ENCODE data around the gene OR4A16. TPM values are rescaled to one million over a fixed set of nuclear protein-coding genes. Genes with fewer than 3 reads are reported as not detected.

The OR4A16 gene
- total RNA-seq, 3 donors from 2014 or later (not counting 1 experiment from before 2014, with no cell fraction given) = not detected

DNA sequence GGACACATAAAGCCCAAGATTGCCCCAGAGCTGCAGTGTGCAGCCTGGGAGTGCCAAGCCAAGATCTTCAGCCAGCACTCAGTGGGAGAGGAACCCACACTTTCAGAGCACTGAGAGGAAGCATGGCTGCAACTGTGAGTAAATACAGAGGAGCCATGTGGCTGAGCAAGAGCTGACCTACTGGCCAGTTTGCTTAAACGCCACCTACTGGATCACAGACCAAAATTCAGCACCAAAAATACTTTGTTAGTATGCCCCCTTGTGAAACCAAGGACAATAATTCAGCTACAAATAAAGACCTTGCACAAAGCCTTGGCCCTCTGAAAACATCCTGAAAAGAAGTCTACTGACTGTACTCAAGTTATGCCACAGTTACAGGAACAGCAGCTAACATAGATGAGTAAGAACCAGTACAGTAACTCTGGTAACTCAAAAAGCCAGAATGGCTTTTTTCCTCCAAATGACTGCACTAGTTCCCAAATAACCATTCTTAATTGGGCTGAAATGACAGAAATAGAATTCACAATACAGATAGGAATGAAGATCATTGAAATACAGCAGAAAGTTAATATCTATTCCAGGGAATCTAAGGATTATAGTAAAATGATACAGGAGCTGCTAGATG is 14.7 kb downstream of the OR4A16 start:
- Mint-ChIP-seq H3K9me3 (peaks cover 25 to 30% of the 10 kb centered on the region in 2 donors), H3K36me3 (peaks cover 29% of the 10 kb centered on the region), H3K27ac (no peak overlapping the region), H3K4me1 (no peaks in the 10 kb centered on the region), H3K27me3 (ENCODE audit: low read depth in 2 of 2) (no peaks in the 10 kb centered on the region), H3K4me3 (no peak overlapping the region)
- intact Hi-C loops (cut with micrococcal nuclease) = no loop called here
- TF ChIP-seq, protein P1, sequence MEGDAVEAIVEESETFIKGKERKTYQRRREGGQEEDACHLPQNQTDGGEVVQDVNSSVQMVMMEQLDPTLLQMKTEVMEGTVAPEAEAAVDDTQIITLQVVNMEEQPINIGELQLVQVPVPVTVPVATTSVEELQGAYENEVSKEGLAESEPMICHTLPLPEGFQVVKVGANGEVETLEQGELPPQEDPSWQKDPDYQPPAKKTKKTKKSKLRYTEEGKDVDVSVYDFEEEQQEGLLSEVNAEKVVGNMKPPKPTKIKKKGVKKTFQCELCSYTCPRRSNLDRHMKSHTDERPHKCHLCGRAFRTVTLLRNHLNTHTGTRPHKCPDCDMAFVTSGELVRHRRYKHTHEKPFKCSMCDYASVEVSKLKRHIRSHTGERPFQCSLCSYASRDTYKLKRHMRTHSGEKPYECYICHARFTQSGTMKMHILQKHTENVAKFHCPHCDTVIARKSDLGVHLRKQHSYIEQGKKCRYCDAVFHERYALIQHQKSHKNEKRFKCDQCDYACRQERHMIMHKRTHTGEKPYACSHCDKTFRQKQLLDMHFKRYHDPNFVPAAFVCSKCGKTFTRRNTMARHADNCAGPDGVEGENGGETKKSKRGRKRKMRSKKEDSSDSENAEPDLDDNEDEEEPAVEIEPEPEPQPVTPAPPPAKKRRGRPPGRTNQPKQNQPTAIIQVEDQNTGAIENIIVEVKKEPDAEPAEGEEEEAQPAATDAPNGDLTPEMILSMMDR (IDR thresholded peaks at IDR 0.05) = no peak
- Histone ChIP-seq H3K4me1 (ENCODE audit: control insufficient read depth, insufficient read depth, low read length) (no peaks in the 10 kb centered on the region), H3K4me3 (ENCODE audit: low read length) (no peak overlapping the region), H3K27ac (ENCODE audit: low read length) (no peak overlapping the region), H3K36me3 (ENCODE audit: control insufficient read depth, insufficient read depth, low read length) (no peaks in the 10 kb centered on the region), H3K9me3 (ENCODE audit: control insufficient read depth, insufficient read depth, low read length) (peaks cover 20% of the 10 kb centered on the region), H3K27me3 (ENCODE audit: control insufficient read depth, insufficient read depth, low read length) (no peaks in the 10 kb centered on the region)
- ATAC-seq = no peak
- WGBS (ENCODE audit: insufficient coverage) = 10% methylated on average over 1 of the region's 1 CpG
- no peak for DNase-seq

DNA sequence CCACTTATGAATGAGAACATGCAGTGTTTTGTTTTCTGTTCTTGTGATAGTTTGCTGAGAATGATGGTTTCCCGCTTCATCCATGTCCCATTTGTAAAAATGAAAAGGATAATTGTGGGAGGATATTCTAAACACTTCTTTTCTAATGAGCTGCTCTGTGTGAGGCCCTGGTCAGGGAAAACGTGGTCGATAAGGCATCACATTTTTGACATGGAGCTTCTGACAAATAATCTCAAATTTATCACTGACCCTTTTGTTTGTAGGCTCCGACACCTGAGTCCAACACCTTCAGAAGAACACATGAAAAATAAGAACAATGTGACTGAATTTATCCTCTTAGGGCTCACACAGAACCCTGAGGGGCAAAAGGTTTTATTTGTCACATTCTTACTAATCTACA is 24.7 kb downstream of the OR4A16 start, which contains the start of gene OR4A15:
Gene OR4A15 (plus strand): TSS at position 301 of the 400 bp plus-strand sequence. CDS start 0 bp downstream, at position 301.
- H3K27ac ChIP-seq (ENCODE audit: low read length) = no peak within 1 kb of the TSS
- no peaks in the 10 kb centered on the region for H3K4me1 Mint-ChIP-seq
- H3K4me3 Mint-ChIP-seq = no peak within 1 kb of the TSS
- H3K36me3 ChIP-seq (ENCODE audit: control insufficient read depth, insufficient read depth, low read length) = no peaks in the 10 kb centered on the region
- 65% methylated on average over 4 of the region's 4 CpGs for WGBS (ENCODE audit: insufficient coverage)
- peaks cover 9 to 26% of the 10 kb centered on the region in 2 donors for H3K9me3 Mint-ChIP-seq
- intact Hi-C loops (cut with micrococcal nuclease) = no loop called here
- no peaks in the 10 kb centered on the region for H3K27me3 Mint-ChIP-seq (ENCODE audit: low read depth in 2 of 2)
- no peak within 1 kb of the TSS for H3K27ac Mint-ChIP-seq
- ATAC-seq (no peak), DNase-seq (no peak)
- H3K4me3 ChIP-seq (ENCODE audit: low read length) = no peak within 1 kb of the TSS
- no peaks in the 10 kb centered on the region for H3K4me1 ChIP-seq (ENCODE audit: control insufficient read depth, insufficient read depth, low read length)
- peaks cover 16% of the 10 kb centered on the region for H3K9me3 ChIP-seq (ENCODE audit: control insufficient read depth, insufficient read depth, low read length)
- peaks cover 32% of the 10 kb centered on the region for H3K36me3 Mint-ChIP-seq
- no peaks in the 10 kb centered on the region for H3K27me3 ChIP-seq (ENCODE audit: control insufficient read depth, insufficient read depth, low read length)
- TF ChIP-seq, protein P1 (IDR thresholded peaks at IDR 0.05) = no peak

Other genes starting within 250 kb of the OR4A16 start
- gene TRIM48, start 81.0 kb upstream of the OR4A16 start, total RNA-seq = not detected
- gene OR4A15, start 24.8 kb downstream of the OR4A16 start, total RNA-seq = not detected
- gene OR4C15, start 211.3 kb downstream of the OR4A16 start, total RNA-seq = not detected
- not detected for gene OR4C16, start 228.9 kb downstream of the OR4A16 start, total RNA-seq

All from natural killer cell (primary cell).